Stimulated activated CD8-positive, alpha-beta memory T cell treated with anti-CD3 and anti-CD28 coated beads, Interleukin-4, amount 100 ng/mL, for 48 hours (primary cell): ENCODE data around the gene WASL.
"Not testable (repeated sequence)": the region's sequence is repeated elsewhere in the genome, so short reads cannot be mapped to it uniquely, and the experiment has no call there.

Experiments used
- DNase-seq: peaks from one replicate; pipeline ENCODE4 v3.0.0-alpha.2; 2020

WASL gene

DNA sequence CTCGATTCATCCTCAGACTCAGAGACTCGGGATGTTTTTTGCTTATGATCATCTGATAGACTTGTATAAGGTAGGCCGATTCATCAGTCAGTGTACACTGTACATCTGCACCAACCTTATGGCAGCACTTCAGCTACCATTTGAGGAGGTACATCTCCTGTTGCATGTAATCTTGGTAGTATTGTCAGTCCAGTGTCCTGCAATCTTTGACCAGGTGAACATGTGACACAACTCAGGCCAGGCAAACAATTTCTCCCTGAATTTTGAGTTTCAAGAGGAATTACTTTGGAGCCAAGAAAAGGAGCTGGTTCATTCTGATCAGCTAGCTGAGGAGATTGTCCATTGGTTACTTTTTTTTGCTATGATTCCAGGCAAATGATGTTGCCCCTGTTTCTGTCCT lies 19.7 kb upstream of the WASL start:
- no peak for DNase-seq

DNA sequence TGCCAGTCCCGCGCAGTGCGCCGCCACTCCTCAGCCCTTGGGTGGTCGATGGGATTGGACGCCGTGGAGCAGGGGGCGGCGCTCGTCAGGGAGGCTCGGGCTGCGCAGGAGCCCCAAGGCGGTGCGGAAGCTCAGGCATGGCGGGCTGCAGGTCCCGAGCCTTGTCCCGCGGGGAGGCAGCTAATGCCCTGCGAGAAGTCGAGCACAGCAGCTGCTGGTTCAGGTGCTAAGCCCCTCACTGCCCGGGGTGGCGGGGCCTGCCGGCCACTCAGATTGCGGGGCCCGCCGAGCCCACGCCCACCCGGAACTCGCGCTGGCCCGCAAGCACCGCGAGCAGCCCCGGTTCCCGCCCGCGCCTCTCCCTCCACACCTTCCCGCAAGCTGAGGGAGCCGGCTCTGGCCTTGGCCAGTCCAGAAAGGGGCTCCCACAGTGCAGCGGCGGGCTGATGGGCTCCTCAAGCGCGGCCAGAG lies 14.4 kb upstream of the WASL start:
- no peak for DNase-seq

DNA sequence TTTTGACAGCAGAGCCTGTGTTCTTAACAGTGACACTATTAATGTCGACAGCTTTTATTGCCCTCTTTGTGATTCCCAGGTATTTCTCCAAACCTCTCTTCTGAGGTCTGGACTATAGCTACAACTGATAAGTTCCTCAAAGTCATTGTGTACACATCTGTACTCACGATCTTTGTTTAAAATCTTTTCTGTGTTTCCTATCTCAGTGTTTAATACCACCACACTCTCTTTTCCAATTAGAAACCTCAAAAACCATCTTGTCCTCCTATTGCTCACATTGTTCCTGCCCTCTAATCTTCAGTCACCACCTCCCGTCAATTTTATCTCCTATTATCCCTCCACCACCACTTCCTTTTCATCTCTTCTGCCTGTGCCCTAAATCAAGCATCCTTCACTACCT lies 12.9 kb upstream of the WASL start:
- DNase-seq, result no peak

DNA sequence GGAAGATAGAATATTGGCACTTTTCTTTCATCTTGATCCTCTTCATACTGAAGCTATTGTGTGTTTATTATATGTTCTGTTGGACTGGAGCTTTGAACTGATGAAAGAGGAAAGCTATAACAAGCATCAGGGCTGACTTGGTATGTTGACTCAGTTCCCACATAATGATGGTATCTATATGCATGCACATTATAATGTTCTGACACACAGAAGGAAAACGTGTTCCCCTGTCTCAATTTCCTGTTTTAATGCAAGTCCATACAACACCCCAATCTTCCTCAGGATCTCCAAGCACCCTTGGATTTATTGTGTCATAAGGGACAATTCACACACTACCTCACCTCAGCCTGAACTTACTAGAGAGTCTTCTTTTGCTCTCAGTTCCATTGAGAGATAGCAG lies 8.3 kb upstream of the WASL start:
- no peak for DNase-seq

DNA sequence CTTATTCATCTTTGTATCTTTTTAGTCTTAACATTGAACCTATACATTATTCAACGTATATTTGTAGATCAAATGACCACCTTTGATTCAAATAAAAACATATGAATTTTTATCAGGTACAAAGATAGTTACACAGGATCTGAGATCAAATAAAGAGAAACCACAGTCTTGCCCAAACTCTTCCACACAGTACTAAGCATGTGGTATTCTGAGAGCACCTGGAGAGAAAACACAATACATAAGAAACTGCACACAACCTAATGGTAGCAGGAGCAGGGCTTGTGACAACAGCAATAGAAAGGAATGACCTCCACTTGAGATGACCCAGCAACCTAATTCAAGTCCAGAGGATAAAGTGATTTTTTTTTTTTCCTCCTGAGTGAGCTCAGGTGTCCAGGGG lies 6.5 kb upstream of the WASL start:
- DNase-seq, result no peak

DNA sequence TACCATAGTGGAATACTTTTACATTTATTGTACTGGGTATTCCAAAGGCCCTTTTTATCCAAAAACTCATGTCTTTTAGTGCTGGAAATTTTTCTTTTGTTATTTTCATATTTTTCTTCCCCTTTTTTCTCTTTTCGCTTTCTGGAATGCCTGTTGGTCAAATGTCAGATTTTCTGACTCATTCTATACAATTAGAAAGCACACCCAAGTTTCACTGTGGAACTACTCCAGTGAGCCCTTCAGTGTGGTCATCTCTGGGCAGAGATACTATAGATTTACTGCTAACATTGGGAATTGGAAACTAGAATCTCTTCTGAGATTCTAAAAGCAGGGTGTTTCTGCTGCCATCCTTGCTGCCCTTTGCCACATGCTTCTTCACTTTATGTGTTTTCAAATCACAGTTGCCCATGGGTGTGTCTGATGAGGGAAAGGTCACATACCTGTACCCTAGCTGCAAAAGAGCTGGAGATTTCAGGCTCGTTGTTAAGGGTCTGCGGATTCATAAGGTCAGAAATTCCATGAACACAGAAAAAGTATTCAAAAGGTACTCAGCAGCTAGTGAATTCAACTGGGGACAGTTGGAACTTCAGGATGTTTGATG lies 5.6 kb upstream of the WASL start:
- no peak for DNase-seq

DNA sequence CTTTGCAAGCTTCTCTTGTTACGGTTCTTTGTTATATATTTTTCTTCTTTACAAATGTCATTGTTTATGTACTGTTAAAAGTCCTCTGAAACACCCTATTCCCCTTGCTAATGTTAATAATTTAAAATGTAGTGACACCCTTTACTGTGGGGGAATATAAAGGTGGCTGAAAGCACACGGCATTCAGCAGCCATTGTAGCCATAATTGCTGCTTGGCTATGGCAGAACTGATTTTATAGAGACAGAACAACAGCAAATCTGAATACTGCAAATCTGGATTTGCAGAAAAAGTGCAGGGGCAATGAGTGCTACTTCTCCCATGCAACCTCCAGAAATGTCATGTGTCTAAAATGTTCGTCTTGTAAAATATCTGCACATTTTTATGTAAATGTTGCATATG lies 3.7 kb upstream of the WASL start:
- DNase-seq, result no peak

DNA sequence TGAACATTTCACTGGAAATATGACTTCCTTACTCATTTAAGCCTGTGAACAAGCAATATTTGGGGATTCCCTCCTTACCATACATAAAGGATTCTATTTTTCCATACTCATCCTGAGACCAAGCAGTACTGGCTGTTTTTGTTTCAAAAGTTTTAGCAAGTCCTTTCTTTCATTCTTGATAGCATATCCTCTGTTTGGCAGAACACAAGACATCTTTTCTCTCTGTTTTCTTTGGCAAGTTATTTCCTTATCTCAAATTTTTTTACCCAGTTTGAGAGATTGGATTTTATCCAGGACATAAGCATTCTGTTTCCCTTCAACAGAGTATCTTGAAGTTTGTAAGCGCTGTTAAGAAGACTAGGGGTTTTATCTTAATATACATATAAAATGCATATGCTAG lies 3.0 kb upstream of the WASL start:
- no peak for DNase-seq

DNA sequence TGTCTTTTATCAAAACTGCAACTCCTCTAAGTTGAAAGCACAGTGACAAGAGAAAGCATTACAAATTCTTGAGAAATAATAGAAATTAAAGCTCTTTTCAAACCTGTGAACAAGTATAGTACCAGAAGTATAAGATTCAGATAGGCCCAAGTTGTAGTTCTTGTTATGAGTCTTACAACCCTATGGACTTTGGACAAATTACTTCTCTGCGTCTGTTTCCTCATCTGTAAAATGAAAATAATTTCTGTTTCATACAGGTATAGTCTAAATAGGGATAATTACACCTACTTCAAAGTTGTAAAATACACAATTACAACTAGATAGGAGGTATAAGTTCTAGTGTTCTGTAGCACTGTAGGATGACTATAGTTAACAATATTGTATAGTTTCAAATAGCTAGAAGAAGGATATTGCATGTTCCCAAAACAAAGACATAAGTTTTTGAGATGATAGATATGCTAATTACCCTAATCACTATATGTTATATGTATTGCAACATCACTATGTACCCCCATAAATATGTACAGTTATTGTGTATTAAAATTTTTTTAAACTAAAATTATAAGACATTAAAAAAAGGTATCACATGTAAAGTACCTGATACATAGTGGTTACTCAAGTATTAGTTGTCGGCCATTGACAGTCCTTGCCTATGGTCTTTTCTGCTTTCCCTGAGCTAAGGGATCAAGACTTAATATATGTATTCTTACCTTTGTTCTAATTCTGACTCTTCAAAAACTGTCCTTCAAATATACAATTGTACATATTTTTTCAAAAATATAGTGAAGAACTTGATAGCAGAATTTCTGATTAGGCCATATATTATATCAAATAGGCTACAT lies 1.8 kb upstream of the WASL start:
- no peak for DNase-seq

DNA sequence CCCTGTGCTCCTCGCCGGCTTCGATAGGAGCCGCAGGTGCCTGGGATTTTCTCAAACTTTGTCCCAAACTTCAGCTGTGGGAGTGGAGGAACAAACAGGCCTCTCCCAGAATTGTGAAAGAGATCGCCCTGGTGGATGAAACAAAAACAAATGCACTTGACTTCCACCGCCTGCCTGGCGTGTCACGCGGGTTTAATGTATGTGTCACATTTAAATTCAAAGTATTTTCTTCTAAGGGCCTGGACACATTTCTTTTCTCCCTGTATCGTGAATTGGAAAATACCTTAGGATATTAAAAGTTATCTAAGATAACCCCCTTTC lies 694 bp upstream of the WASL start:
- DNase-seq, result no peak

DNA sequence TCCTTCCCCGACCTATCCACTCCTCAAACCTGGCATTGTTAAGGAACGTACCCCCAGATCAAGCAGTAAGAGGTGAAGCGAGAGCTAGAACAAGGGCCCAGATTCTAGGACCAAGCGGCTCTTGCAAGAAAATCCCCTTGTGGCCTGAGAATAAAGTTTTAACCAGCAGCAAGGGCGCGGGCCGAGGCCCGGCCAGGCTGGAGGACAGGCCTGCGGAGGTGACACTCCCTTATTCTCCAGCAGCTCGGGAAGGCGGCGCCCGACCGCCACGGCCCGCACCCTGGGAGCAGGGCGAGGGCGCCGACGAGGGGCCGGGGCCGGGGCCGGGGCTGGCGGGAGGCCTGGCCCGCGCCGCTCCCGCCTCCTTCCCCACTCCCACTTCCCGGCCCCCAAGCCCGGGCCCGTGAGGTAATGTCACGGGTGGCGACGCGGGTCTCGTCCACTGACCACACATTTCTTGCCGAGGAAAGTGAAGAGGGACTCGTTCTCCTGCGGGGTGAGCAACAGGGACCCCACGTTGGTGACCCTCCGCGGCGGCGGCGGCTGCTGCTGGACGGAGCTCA lies 551 bp downstream of the WASL start:
- peak; percentile 36 for DNase-seq

DNA sequence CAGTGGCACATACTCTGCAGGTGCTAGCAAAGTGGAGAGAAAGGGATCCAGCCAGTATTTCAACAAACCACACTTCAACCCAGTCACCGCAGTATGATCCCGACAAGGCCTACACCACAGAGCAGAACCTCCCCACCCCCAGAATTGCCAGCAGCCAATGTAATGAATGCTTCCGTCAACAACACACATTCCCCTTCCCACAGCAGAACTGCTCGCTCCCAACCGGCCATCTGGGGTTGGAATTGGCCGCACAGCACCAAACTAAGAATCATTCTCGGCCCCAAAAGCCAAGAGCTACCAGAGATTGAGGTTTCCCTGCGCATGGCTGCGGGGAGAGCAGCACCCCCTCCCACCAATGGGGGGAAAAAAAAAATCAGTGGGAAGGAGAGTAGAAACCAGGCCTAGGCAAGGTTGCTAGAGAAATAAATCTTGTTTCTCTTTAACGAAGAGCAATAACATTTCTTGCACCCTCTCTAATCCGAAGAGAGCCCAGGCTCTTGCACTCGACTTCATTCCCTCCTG lies 1.1 kb downstream of the WASL start:
- DNase-seq, result peak; percentile 47

DNA sequence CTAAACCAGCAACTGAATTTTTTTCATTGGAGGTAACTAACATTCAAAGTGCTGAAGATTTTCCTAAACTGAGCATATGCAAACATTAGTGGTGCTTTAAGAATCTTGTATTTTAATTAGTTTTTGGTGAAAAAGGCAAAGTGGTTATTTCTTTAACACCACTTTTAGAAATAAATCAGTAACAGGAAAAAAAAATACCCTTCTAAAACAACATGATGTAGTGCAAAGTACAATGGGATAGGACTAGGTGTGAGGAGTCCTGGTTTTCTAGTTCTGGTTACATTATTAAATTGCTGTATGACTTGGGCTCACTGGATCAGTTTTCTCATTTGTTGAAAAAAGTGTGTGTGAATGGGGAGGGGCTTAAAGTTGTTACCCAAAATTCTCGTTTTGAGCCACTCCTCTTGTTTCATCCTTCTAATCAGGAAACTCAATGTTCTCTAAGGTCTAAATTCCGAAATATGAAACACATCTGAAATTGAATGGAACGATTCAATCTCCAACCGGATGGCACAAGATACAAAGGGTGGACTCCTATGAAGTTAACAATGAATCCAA lies 1.8 kb downstream of the WASL start:
- DNase-seq, result no peak

DNA sequence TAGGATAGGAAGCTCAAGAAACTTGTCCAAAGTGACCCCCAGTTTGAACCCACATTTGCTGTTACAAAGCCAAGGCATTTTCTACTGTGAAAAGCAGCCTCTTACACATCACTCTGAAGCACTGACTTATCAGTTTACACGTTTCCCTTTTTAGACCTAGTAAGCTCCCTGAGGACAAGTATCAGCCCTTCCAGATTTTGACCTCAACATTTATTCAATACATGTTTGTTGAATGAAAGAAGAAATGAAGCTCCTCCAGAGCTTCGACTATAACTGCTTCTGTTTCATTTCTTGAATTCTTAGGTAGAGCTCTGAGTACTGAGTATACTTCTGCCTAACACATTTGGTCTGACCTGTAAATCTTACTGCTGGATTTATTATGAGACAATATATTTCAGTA lies 2.7 kb downstream of the WASL start:
- DNase-seq, result no peak

DNA sequence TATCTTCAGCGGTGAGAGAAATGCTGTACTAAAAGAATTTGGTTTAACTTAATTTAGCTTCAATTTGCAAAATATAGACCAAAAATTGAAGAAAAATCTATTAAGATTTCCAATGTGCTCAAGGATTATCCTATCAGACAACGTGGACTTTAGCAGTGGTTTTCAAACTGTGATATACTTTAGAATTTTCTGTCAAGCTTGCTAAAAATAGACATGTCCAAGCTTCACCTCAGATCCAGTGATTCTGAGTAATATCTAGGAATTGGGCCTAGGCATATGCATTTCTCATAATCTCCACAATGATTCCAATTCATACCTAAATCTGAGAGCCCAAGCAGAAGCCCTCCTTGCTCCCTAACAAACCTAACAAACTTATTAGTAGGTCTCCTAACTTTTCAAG lies 3.4 kb downstream of the WASL start:
- DNase-seq, result no peak

DNA sequence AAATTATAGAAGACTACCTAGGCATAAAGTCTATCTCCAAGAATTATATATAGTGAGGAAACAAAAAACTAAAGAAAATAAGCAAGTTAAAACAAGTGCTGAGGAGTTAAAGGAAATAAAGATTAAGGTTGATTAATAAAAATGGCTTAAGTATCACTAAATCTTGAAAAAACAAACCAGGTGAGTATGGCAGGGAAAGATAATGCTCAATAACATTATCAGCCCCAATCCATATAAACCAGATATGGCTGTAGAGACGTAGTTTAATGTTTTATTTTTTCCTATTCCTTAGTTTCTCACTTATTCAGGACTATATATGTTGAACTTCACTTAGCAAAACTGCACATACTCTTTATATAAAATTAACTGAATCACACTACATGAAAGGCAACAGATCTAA lies 4.4 kb downstream of the WASL start:
- no peak for DNase-seq

DNA sequence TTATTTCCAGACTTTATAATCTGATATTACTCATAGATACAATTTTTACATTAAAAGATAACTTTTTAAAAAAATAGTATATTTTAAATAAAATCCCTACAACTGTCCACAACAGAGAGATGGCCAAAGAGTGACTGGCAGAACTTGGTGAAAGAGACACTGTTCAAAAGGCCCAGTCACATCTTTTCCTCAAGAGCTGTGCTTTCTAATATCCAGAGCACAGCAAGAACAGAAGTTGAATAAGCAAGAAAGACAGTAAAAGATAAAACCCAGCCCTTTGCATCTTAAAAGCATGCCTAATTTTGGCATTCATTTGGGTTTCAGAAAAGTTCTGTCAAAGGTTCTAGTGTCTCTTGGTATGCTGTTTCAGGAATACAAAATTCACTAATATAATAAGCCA lies 6.9 kb downstream of the WASL start:
- no peak for DNase-seq

DNA sequence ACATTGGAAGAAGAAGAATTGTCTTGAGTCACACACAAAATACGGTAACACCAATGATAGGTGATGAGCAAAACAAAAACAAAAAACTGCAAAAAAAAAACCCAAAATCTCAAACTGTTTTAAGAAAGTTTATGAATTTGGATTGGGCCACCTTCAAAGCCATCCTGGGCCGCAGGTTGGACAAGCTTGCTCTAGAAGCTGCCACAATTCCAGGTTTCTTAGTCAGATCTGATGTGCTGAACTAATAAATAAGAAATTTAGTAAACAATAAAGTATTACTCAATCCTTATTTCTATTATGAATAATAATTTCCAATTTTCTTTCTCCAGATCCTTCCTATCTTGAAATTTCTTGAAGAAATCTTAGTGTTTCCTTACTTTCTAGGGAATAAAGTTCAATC lies 10.0 kb downstream of the WASL start:
- DNase-seq, result no peak

DNA sequence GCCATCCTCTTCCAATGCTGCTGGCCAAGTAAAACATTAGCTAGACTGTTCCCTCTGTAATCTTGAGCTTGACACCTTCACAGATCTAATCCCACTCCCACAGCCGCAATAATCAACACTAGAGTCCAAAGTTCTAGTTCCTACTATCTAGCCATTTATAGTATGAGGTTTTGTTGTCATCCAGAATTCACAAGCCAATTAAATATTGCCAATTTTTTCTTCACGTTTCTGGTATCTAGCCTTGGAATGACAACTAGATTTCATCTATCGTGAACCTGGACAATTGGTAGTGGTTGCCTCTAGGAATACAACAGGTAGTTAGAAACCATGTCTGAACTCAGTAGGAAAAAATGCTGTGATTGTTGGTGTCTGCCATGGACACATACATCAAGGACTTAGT lies 10.4 kb downstream of the WASL start:
- no peak for DNase-seq

DNA sequence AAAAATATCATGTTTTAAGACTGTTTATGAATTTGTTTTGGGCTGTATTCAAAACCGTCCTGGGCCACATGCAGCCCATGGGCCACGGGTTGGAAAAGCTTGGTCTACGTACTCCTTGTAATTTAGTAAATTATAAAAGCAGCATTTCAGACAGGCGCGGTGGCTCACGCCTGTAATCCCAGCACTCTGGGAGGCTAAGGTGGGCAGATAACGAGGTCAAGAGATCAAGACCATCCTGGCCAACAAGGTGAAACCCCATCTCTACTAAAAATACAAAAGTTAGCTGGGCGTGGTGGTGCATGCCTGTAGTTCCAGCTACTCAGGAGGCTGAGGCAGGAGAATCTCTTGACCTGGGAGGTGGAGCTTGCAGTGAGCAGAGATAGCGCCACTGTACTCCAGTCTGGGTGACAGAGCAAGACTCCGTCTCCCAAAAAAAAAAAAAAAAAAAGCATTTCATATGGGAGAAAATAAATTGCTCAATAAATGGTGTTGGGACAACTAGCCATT lies 11.6 kb downstream of the WASL start:
- DNase-seq, result not testable (repeated sequence)

DNA sequence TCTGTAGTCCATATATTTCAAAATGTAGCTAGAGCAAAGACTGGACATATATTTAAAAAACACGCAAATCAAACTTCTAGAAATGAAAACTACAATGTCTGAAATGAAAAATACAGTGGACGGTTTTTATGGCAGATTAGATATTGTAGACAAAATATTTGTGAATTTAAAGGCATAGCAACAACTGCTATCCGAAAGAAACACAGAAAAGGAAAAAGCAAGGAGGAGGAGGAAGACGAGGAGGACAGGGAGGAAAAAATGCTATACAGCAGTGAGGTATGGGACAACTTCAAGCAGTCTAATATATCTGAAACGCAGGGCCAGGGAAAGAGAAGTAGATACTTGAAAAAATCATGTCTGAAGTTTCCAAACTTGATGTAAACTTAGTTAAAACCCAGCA lies 13.3 kb downstream of the WASL start:
- DNase-seq, result no peak

DNA sequence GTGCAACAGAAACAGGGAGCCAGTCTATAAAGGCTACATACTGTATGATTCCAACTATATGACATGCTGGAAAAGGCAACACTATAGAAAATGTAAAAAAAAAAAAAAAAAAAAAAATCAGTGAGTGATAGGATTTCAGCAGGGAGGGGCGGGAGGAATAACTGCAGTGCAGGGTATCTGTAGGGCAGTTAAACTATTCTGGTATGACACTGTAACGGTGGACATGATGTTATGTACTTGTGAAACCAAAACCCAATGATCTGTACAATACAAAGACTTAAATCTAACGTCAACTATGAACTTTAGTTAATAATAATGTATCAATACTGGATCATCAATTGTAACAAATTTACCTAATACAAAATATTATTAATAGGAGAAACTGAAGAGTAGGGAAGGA lies 14.3 kb downstream of the WASL start:
- DNase-seq, result no peak

DNA sequence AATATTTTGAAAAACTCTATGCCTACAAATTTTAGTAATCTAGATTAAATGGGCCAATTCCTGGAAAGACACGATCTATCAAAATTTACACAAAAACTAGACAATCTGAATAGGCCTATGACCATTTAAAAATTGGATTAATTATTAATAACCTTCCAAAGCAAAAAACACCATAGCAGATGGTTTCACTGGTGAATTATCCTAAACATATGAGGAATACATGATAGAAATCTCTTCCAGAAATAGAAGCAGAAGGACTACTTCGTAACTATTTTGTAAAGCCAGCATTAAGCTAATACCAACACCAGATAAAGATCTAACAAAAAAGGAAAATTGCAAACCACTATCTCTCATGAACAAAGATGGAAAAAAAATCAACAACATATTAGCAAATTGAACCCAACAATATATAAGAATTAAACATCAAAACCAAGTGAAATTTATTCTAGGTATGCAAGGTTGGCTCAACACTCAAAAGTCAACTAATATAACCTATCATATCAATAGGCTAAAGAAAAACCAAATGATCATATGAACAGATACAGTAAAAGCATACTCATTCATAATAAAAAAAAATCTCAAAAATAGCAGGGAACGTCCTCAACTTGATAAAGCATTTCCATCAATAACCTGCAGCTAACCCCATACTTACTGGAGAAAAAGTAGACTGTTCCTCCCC lies 16.3 kb downstream of the WASL start:
- DNase-seq, result no peak
